ENCODE results near the gene MEGF6. TPM values are rescaled to one million over a fixed set of nuclear protein-coding genes. Genes with fewer than 3 reads are reported as not detected.

MEGF6 gene
- total and polyA plus RNA-seq, 2 of the 8 experiments (the other 6 are each of a cell fraction or from before 2014, with no cell fraction given), result 4.1 to 14.8 TPM

DNA sequence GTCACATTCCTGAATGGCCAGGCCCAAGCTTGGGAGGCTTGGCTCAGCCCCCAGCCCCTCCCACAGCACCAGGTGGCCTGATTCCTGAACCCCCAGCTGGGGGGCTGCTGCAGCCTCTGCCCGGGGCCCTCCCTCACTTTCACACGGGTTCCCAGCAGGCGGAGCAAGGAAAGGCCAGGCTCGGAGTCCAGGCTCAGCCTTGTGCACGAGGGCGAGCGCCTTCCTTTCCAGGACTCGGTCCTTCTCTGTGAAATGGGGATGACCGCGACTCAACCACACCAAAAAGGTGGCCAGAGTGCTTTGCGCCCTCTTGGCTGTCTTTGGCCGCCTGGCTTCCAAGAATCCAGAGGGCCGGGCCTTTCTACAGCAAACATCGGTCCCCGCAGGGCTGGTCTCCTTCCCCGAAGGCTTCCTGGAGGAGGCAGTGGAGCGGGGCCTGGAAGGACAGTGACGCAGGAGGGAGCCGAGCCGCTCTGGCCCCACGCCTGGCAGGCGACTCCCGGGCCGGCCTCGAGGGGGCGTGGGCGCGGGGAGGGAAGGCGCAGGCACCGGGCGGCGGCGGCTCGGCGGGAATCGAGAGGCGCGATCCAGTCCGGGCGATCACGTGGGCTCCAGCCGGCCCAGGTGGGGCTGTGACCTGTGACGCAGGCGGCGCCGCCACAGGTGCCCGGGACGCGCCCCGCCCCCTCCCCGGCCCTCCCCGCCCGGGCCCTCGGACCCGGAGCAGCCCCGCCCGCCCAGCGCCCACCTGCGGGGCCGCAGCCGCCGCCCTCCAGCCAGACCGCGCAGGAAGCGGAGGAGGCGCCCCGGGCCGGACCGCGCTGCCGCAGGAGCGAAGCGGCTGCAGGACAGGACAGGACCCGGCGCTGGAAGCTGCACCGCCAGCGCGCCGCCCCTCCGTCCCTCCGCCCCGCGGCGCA is 157.2 kb downstream of the MEGF6 start, which contains the start of gene ARHGEF16 (continued):
- TF ChIP-seq RFX5 (IDR thresholded peaks at IDR 0.05; ENCODE audit: borderline replicate concordance, low read depth, low read length), result no peak
- TF ChIP-seq YY1 (IDR thresholded peaks at IDR 0.05; ENCODE audit: low read depth, low read length), result no peak
- TF ChIP-seq CBX5 (IDR thresholded peaks at IDR 0.05; ENCODE audit: low read depth, low read length), result no peak
- peak; percentile 29; the same call in 1 of the 2 replicates for TF ChIP-seq KDM1A (IDR thresholded peaks at IDR 0.05; ENCODE audit: borderline replicate concordance, low read length)
- TF ChIP-seq JUN (IDR thresholded peaks at IDR 0.05; ENCODE audit: low read depth, low read length), result no peak
- no peak for TF ChIP-seq NRF1 (IDR thresholded peaks at IDR 0.05; ENCODE audit: low read depth, low read length)
- no peak for TF ChIP-seq CHD2 (IDR thresholded peaks at IDR 0.05; ENCODE audit: low read length)
- TF ChIP-seq, protein P1, sequence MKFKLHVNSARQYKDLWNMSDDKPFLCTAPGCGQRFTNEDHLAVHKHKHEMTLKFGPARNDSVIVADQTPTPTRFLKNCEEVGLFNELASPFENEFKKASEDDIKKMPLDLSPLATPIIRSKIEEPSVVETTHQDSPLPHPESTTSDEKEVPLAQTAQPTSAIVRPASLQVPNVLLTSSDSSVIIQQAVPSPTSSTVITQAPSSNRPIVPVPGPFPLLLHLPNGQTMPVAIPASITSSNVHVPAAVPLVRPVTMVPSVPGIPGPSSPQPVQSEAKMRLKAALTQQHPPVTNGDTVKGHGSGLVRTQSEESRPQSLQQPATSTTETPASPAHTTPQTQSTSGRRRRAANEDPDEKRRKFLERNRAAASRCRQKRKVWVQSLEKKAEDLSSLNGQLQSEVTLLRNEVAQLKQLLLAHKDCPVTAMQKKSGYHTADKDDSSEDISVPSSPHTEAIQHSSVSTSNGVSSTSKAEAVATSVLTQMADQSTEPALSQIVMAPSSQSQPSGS (IDR thresholded peaks at IDR 0.05; ENCODE audit: low read length), result no peak
- TF ChIP-seq TBP (IDR thresholded peaks at IDR 0.05; ENCODE audit: low read depth, low read length), result peak; percentile 24; the same call in 1 of the 2 replicates
- TF ChIP-seq CTBP2 (IDR thresholded peaks at IDR 0.05; ENCODE audit: borderline replicate concordance, insufficient read depth, insufficient read length, low read length), result no peak
- no peak for TF ChIP-seq POU5F1 (IDR thresholded peaks at IDR 0.05; ENCODE audit: low read depth, low read length)
- no peak for TF ChIP-seq KDM4A (IDR thresholded peaks at IDR 0.05; ENCODE audit: low read depth, low read length, severe bottlenecking)
- TF ChIP-seq RXRA (IDR thresholded peaks at IDR 0.05; ENCODE audit: insufficient read depth, low read depth, low read length), result no peak
- no peak for TF ChIP-seq EGR1 (IDR thresholded peaks at IDR 0.05; ENCODE audit: borderline replicate concordance, low read depth, low read length)
- no peak for TF ChIP-seq JUND (IDR thresholded peaks at IDR 0.05; ENCODE audit: low read length)
- TF ChIP-seq SRF (IDR thresholded peaks at IDR 0.05; ENCODE audit: low read depth, low read length), result no peak
- no peak for TF ChIP-seq GABPA (IDR thresholded peaks at IDR 0.05; ENCODE audit: borderline replicate concordance, insufficient read depth, low read length)
- TF ChIP-seq TCF12 (IDR thresholded peaks at IDR 0.05; ENCODE audit: low read depth, low read length), result 0 out of 2 replicates have a peak, but pooled peaks have one; percentile 17
- 0 out of 4 replicates have a peak, but pooled peaks of 1 of the 2 experiments have one; percentile 57 for TF ChIP-seq HDAC2 (IDR thresholded peaks at IDR 0.05; ENCODE audit: borderline replicate concordance in 1 of 2, low read depth in 2 of 2, low read length in 2 of 2)
- TF ChIP-seq SAP30 (IDR thresholded peaks at IDR 0.05; ENCODE audit: insufficient read depth, insufficient replicate concordance, low read length), result no peak
- no peak for TF ChIP-seq SP1 (IDR thresholded peaks at IDR 0.05; ENCODE audit: low read depth, low read length)
- no peak for TF ChIP-seq SIX5 (IDR thresholded peaks at IDR 0.05; ENCODE audit: low read depth, low read length)

Measured in H1 (cell line).